H54 (cell line): ENCODE measurements around the gene CHRNA1.
A peak's percentile ranks its signal among the peaks of the same experiment; 100 is the strongest.

Experiments
- DNase-seq: peaks from one replicate; pipeline ENCODE4 v3.0.0; 2011; ENCODE audit warnings: low spot score, mixed read lengths; ENCODE audit not compliant: insufficient read length
- FAIRE-seq: peaks from 3 replicates; lab custom pipeline; 2011; peaks lifted over from hg19 to GRCh38; lab: Jason Lieb, UNC
- POLR2A ChIP-seq: IDR thresholded peaks from 2 replicates; pipeline ENCODE4 v1.6.1; 2011; ENCODE audit warnings: low read depth, mild to moderate bottlenecking, low read length

The CHRNA1 gene

DNA sequence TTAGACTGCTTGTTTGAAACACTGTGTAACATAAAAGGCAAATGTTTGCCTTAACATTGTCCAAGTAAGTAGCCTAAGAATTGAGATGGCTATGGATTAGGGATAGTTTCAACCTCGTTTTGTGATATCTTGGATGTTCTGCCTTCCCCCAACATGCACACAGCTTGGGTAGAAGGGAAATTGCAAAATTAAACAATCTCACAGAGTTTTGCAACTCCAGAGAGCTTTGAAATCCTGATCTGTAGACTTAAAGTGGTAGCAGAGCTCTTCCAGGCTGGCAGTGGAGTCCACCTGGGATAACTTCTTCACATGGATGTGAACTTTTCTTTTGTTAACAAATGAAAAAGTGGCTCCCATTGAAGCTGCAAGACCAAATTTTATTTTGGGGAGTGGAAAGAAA lies 59.6 kb downstream of the CHRNA1 start:
- FAIRE-seq, result no peak
- no peak for TF ChIP-seq POLR2A
- no peak for DNase-seq

DNA sequence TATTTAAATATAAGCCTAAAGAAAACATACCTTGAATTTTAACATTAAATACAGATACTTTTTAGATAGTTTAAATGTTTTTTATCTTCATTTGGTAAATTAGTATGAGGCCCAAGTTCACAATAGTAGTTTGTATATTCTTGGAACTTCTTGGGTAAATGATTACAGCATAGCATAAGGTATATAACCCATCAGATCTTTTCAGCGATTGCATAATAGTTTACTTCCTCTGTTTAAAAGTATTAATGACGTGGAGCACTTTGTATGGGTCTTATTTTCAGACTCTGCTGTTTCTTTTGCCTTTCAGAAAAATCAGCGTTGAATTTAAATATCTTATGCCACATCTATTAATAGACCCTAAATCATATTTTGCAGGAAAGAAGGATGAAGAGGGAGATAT lies 60.2 kb downstream of the CHRNA1 start:
- DNase-seq (no peak), FAIRE-seq (no peak)
- TF ChIP-seq POLR2A, result no peak

DNA sequence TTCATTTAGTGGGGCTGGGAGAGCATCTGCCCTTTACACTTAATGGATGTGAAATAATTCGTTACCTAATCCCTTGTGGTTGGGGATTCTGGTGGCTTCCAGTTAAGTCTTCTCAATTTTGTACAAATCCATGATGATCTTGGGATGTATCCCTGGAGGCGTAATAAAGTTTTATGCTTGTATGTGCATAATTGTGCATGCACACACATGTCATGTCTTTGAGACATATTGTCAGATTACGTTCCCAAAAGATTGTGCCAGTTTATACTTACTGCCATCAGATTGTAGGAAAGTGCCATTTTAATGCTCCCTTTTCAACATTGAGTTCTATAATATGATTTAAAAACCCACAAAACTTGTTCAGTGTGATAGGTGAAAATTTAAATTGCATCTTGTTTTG lies 60.8 kb downstream of the CHRNA1 start:
- no peak for DNase-seq
- no peak for FAIRE-seq
- no peak for TF ChIP-seq POLR2A

DNA sequence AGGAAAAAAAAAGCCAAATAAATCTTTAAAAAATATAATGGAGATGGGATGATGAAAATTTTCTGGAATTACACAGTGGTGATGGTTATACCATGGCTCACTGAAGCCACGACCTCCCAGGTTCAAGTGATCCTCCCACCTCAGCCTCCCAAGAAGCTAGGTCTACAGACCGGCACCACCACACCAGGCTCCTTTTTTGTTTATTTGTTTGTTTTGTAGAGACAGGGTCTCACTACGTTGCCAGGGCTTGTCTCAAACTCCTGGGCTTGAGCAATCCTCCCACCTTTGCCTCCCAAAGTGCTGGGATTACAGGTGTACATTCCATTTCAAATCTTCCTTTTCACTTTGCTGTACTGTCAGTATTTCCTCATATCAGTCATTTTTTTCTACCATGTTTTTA lies 61.7 kb downstream of the CHRNA1 start:
- TF ChIP-seq POLR2A, result no peak
- FAIRE-seq, result no peak
- no peak for DNase-seq

DNA sequence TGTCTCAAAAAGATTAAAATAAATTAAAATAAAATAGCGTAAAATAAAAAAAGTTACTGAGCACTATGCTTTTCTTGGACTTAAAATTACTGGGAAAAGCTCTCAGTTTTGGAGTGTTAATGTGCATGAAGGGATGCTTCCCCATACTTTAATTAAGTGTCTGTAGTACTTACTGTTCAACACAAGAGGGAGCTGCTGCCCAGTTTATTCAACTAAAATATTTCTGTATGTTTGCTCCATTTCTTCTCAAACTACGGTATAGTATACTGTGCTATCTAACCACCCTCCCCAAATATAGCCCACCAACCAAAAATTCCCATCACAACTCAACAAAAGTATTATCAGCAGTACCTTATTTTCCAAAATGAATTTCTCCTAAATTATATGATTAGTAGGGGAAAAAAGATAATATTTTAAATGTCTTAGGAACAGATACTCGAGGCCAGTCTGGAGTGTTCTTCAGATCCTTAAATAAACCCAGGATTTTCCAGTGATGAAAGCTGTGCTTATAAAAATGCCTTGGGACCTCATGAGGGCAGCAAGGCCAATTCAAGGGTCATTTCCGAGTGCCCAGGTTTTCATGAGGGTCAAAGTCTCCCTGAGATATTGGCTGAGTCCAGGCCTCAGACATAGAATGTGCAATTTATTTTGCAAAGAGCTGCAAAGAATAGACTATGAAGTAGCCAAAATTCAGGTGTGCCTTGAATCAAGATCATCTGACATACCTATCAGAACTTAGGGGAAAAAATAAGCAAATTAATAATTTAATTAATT lies 64.1 kb downstream of the CHRNA1 start:
- DNase-seq, result peak; percentile 47
- TF ChIP-seq POLR2A, result no peak
- no peak for FAIRE-seq
